ENCODE measurements around the gene N4BP2L1.

Gene N4BP2L1

DNA sequence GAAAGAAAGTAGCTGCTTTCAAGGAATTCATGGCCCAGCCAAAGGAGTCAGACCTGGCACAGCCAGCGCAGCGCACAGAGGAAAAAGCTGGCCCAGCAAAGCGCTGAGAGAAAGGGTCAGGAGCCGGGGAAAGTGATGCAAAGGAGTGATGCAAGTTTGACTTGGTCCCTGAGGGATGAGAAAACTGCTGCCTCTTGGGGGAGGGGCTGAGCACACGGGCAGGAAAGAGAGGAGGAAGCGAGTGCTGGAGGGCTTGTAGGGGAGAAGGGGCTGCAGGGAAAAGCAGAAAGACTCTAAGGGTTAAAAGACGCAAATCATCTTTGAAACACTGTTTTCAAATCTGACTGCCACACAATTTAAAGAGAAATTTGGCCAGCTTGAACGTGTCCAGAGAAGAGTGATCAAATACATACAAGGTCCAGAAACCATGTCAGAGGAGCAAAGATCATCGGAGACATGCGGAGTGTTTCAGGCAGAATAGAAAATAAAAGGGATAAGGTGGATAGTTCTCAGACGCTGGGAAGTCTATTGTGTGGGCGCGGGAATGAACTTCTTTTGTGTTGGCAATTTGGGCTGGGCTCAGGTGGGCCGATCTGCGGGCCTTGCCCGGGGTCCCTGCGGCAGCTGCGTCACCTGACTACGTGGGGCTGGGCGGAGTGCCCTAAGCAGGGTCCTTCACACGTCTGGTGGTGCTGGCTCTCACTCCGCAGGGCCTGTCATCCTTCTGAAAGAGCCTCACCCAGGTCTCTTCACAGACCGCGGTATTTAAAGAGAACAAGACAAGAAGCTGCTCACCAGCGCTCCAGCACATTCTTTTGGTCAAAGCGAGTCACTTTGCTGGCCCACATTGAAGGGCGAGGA, 18.1 kb downstream of the N4BP2L1 start:
- H3K27ac ChIP-seq = no peak overlapping the region
- no peak for TF ChIP-seq ZFX (IDR thresholded peaks at IDR 0.05; ENCODE audit: borderline replicate concordance)
- TF ChIP-seq, protein P1, sequence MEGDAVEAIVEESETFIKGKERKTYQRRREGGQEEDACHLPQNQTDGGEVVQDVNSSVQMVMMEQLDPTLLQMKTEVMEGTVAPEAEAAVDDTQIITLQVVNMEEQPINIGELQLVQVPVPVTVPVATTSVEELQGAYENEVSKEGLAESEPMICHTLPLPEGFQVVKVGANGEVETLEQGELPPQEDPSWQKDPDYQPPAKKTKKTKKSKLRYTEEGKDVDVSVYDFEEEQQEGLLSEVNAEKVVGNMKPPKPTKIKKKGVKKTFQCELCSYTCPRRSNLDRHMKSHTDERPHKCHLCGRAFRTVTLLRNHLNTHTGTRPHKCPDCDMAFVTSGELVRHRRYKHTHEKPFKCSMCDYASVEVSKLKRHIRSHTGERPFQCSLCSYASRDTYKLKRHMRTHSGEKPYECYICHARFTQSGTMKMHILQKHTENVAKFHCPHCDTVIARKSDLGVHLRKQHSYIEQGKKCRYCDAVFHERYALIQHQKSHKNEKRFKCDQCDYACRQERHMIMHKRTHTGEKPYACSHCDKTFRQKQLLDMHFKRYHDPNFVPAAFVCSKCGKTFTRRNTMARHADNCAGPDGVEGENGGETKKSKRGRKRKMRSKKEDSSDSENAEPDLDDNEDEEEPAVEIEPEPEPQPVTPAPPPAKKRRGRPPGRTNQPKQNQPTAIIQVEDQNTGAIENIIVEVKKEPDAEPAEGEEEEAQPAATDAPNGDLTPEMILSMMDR (IDR thresholded peaks at IDR 0.05) = no peak

DNA sequence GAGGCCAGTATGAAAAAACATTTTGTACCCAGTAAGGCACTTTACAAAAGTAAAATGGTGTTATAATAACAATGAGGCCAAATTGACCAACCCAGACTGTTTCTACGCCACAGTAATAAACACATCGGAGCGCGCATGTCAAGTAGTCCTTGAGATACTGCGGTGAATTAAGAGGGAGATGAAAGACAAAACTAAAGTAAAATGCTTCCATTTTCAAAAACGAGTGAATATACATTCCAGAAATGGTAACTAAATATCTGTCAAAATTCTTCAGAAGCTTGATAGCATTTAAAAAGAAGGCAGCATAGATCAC, 19.0 kb downstream of the N4BP2L1 start:
- no peak for TF ChIP-seq ZFX (IDR thresholded peaks at IDR 0.05; ENCODE audit: borderline replicate concordance)
- TF ChIP-seq, protein P1 (IDR thresholded peaks at IDR 0.05) = no peak
- H3K27ac ChIP-seq = no peak overlapping the region

DNA sequence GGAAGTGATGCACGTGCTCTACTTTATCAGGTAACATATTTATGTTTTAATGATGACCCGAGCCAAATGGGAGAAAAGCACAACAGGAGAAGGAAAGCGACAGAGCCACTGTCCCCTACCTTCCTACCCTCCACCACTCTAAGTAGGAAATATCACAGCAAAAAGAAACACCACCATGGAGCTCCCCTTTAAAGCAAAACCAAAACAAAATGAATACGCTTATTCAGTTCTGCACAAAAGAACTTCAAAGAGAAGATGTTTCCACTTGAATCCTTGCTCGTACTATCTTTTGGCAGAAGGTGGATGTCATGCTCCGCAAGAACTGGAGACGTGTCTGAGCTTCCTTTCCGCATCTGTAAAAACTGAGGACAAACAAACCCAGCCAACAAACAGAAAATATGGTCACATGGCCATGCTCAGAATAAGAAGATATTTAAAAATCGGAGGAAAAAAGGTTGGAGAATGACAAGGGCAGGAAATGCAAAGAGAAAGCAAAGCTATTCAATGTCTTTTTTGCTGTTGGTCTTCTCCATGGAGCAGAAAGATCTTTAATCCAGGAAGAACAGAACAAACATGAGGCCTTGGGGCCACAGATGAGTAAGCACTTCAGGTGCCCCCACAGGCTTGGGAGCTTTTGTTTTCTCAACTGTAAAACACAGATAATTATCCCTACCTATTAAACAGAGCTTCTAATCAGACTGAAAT, 19.5 kb downstream of the N4BP2L1 start:
- TF ChIP-seq, protein P1 (IDR thresholded peaks at IDR 0.05) = no peak
- no peak for TF ChIP-seq ZFX (IDR thresholded peaks at IDR 0.05; ENCODE audit: borderline replicate concordance)
- H3K27ac ChIP-seq = no peak overlapping the region

DNA sequence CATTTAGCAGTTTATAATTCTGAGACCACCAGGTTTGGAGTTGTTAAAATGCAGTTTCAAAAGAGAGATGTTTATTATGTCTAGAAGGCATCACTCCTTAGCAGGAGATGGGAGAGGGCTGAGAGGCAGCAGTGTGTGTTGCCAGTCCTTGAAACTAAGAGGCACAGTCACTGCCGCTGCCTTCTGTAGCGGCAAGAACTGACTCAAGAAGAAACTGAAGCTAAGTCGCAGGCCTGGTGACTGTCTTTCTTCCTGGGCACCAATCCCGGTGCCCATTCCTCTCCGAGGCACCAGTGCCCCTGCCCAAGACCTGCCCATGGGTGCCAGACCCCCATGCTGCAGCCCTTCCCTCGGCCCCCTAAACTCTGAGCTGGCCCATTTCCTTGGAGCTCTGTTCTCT, 20.1 kb downstream of the N4BP2L1 start:
- no peak for TF ChIP-seq ZFX (IDR thresholded peaks at IDR 0.05; ENCODE audit: borderline replicate concordance)
- TF ChIP-seq, protein P1 (IDR thresholded peaks at IDR 0.05) = no peak

DNA sequence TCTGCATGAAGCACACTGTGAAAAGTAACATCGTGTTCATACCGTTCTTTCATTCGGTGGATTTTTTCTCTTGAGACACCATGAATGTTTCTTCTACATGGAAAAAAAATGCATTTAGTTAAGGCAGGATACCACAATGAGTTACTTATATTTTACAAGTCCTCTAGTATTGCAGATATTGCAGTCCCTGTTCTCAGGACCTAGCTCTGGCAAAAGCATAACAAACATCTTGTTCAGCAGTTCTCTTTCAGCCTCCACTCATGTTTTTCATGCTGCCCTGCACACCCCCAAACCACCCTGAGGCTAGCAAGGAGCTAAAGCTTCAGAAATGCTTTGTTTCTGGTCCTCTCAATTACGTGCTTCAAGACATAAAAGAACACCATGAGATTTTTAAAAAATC, 24.8 kb downstream of the N4BP2L1 start:
- no peak overlapping the region for H3K27ac ChIP-seq
- TF ChIP-seq, protein P1 (IDR thresholded peaks at IDR 0.05) = no peak
- TF ChIP-seq ZFX (IDR thresholded peaks at IDR 0.05; ENCODE audit: borderline replicate concordance) = no peak

More for the DNA sequence above, 20.1 kb downstream of the N4BP2L1 start:
- H3K27ac ChIP-seq = no peak overlapping the region

DNA sequence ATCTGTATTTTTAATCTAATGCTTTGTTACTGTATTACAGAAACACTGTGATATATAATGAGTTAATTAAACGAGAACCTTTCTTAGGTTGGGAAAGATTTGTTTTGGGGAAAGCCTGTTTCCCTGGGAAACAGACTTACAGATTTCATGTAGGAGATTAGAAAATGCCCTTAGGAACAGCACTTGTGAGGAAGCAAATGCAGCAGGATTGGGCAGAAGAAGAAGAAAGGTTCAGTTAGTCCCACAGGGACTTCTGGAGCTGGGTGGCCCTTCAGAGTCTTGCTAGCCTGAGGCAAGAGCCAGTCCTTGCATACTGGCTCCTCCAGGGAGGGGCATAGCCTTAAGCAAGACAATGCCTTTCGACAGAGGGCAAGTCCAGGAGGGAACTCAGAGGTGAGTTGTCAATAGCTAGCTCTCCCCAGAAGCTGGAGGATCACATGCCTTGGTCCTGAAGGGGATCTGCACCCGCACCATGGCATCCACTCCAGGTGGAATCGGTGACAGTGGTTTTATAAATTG, 36.8 kb downstream of the N4BP2L1 start:
- TF ChIP-seq, protein P1 (IDR thresholded peaks at IDR 0.05) = no peak
- TF ChIP-seq ZFX (IDR thresholded peaks at IDR 0.05; ENCODE audit: borderline replicate concordance) = no peak
- no peak overlapping the region for H3K27ac ChIP-seq

DNA sequence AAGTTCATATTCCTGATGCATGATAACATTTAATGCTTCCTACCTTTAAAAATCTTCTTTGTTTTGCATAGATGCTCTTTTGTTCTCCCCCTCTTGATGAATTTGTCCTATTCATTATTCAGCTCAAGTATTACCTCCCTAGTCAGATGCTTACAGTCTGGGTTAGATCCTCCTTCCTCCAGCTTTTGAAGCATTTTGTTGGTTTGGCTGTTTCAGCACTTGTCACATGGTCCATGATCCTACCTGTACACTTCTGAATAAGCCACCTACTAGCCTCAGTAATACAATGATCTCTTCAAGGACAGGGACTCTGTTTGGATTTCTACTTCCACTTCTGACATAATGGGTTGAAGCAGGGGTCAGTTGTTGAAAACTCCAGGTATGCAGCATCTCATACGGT, 37.4 kb downstream of the N4BP2L1 start:
- no peak for TF ChIP-seq ZFX (IDR thresholded peaks at IDR 0.05; ENCODE audit: borderline replicate concordance)
- TF ChIP-seq, protein P1 (IDR thresholded peaks at IDR 0.05) = no peak

More for the DNA sequence above, 37.4 kb downstream of the N4BP2L1 start:
- H3K27ac ChIP-seq = no peak overlapping the region

Data from 22Rv1 (cell line).